OCI-LY3 (cell line): ENCODE measurements around the gene RBM28.
A peak's percentile ranks its signal among the peaks of the same experiment; 100 is the strongest.

Experiments
- H2AFZ ChIP-seq: fragments of 200-600, 300-600 bp; shearing (Covaris generic); 2 replicates; pipeline ENCODE4 v1.6.0; 2014; ENCODE audit warnings: antibody characterized with exemption, low read depth, low read length
- H3K27ac ChIP-seq: fragments of 200-600, 300-600 bp; sonication (generic); 2 replicates; pipeline ENCODE4 v1.5.1; 2014; ENCODE audit warnings: mild to moderate bottlenecking, low read length, moderate library complexity, mixed read lengths
- H3K27me3 ChIP-seq: fragments of 200-600, 300-600 bp; sonication (generic); 2 replicates; pipeline ENCODE4 v1.6.1; 2014; ENCODE audit warnings: low read depth, low read length, mixed read lengths
- H3K36me3 ChIP-seq: fragments of 200-600, 300-600 bp; sonication (generic); replicated peaks from 2 replicates; pipeline ENCODE3; 2014; ENCODE audit warnings: low read depth, low read length, mixed read lengths
- H3K4me1 ChIP-seq: fragments of 300-600, 200-600 bp; sonication (generic); 2 replicates; pipeline ENCODE4 v1.6.1; 2014; ENCODE audit warnings: low read length, mixed read lengths
- H3K4me2 ChIP-seq: fragments of 200-600, 300-600 bp; sonication (generic); 2 replicates; pipeline ENCODE4 v1.6.1; 2014; ENCODE audit warnings: low read length, mixed read lengths
- H3K4me3 ChIP-seq: fragments of 300-600, 200-600 bp; sonication (generic); 2 replicates; pipeline ENCODE4 v1.5.1; 2014; ENCODE audit warnings: antibody characterized with exemption, mild to moderate bottlenecking, low read length, moderate library complexity
- H3K79me2 ChIP-seq: fragments of 300-600, 200-600 bp; shearing (Covaris generic); 2 replicates; pipeline ENCODE4 v1.6.1; 2014; ENCODE audit warnings: mild to moderate bottlenecking, low read length, mixed read lengths
- H3K9ac ChIP-seq: fragments of 300-600, 200-600 bp; shearing (Covaris generic); 2 replicates; pipeline ENCODE4 v1.6.0; 2014; ENCODE audit warnings: mild to moderate bottlenecking, low read length, moderate library complexity
- H3K9me3 ChIP-seq: fragments of 200-600, 300-600 bp; shearing (Covaris generic); 2 replicates; pipeline ENCODE4 v1.6.1; 2014; ENCODE audit warnings: low read length, mixed read lengths; ENCODE audit not compliant: insufficient read depth
- H4K20me1 ChIP-seq: fragments of 200-600, 300-600 bp; sonication (generic); 2 replicates; pipeline ENCODE4 v1.6.1; 2016; ENCODE audit warnings: low read length, mixed read lengths; ENCODE audit not compliant: insufficient read depth
- CTCF ChIP-seq: fragments of 200-600, 300-600 bp; sonication (generic); IDR thresholded peaks from 2 replicates; pipeline ENCODE4 v1.5.1; 2014; ENCODE audit warnings: antibody characterized with exemption, low read length, low read depth
- EZH2phosphoT487 ChIP-seq: fragments of 200-600 bp; shearing (Covaris generic); IDR thresholded peaks from 2 replicates; pipeline ENCODE4 v1.6.1; 2018; ENCODE audit warnings: antibody characterized with exemption, mixed run types, low read depth

Gene RBM28

GRCh38 chr7:128347647-128348097 is 4.0 kb upstream of the RBM28 start:
- peaks cover 3% of the 10 kb centered on the region for H3K4me1 ChIP-seq
- no peak overlapping the region for H3K27ac ChIP-seq
- no peak for TF ChIP-seq EZH2phosphoT487
- TF ChIP-seq CTCF: peak; percentile 88
- peaks cover 10% of the 10 kb centered on the region for H3K79me2 ChIP-seq
- H3K4me3 ChIP-seq: no peak overlapping the region
- H2AFZ ChIP-seq: no peak overlapping the region
- 0 out of 2 replicates have a peak, but pooled peaks cover 4% of the 10 kb centered on the region for H3K27me3 ChIP-seq
- H4K20me1 ChIP-seq: no peaks in the 10 kb centered on the region
- H3K9me3 ChIP-seq: no peaks in the 10 kb centered on the region
- no peaks in the 10 kb centered on the region for H3K36me3 ChIP-seq
- H3K4me2 ChIP-seq: no peak overlapping the region
- H3K9ac ChIP-seq: no peak overlapping the region

GRCh38 chr7:128344431-128344774 is 695 bp upstream of the RBM28 start:
- H2AFZ ChIP-seq: peak overlapping the region; percentile 99
- no peak overlapping the region for H3K9ac ChIP-seq
- peaks cover 3% of the 10 kb centered on the region for H3K36me3 ChIP-seq
- H3K27ac ChIP-seq: no peak overlapping the region
- no peak for TF ChIP-seq EZH2phosphoT487
- no peak for TF ChIP-seq CTCF
- peak overlapping the region; percentile 89 for H3K4me3 ChIP-seq
- 0 out of 2 replicates have a peak, but pooled peaks cover 4% of the 10 kb centered on the region for H3K27me3 ChIP-seq
- H3K4me1 ChIP-seq: peaks cover 12% of the 10 kb centered on the region
- peaks cover 10% of the 10 kb centered on the region; the same call in 1 of the 2 replicates for H4K20me1 ChIP-seq
- no peaks in the 10 kb centered on the region for H3K9me3 ChIP-seq
- peaks cover 43% of the 10 kb centered on the region for H3K79me2 ChIP-seq
- H3K4me2 ChIP-seq: peak overlapping the region; percentile 73

- H3K9ac ChIP-seq: no peak overlapping the region
- H4K20me1 ChIP-seq: peaks cover 10% of the 10 kb centered on the region; the same call in 1 of the 2 replicates
- peak overlapping the region; percentile 96; the same call in 1 of the 2 replicates for H3K4me2 ChIP-seq
- no peak overlapping the region for H3K4me3 ChIP-seq
- H3K4me1 ChIP-seq: peaks cover 12% of the 10 kb centered on the region
- peaks cover 18% of the 10 kb centered on the region for H3K36me3 ChIP-seq
- no peaks in the 10 kb centered on the region for H3K27me3 ChIP-seq
- peaks cover 44% of the 10 kb centered on the region for H3K79me2 ChIP-seq
- no peaks in the 10 kb centered on the region for H3K9me3 ChIP-seq
- no peak overlapping the region for H2AFZ ChIP-seq
- H3K27ac ChIP-seq: no peak overlapping the region
- no peak for TF ChIP-seq EZH2phosphoT487
- TF ChIP-seq CTCF: no peak
These were observed 2.0 kb downstream of the RBM28 start for GRCh38 chr7:128341733-128342132.

GRCh38 chr7:128335730-128336129 is 8.0 kb downstream of the RBM28 start:
- H3K36me3 ChIP-seq: peaks cover 64% of the 10 kb centered on the region
- H3K9me3 ChIP-seq: no peaks in the 10 kb centered on the region
- 0 out of 2 replicates have a peak, but pooled peaks cover 5% of the 10 kb centered on the region for H4K20me1 ChIP-seq
- H3K4me2 ChIP-seq: no peak overlapping the region
- TF ChIP-seq CTCF: no peak
- TF ChIP-seq EZH2phosphoT487: no peak
- no peak overlapping the region for H3K9ac ChIP-seq
- no peak overlapping the region for H2AFZ ChIP-seq
- H3K27ac ChIP-seq: no peak overlapping the region
- H3K4me1 ChIP-seq: no peaks in the 10 kb centered on the region
- H3K27me3 ChIP-seq: no peaks in the 10 kb centered on the region
- no peak overlapping the region for H3K4me3 ChIP-seq
- peaks cover 14% of the 10 kb centered on the region for H3K79me2 ChIP-seq
